Sigmoid colon (tissue), 4 donors: ENCODE measurements around the gene IGF2R.

Experiments used
- CTCF ChIP-seq, 4 experiments: fragments of 450-650 bp in 3 of 4; fragments of 200-600 bp in 1 of 4; IDR thresholded peaks; one replicate each; pipeline ENCODE4 v1.5.1; 2016 to 2019; ENCODE audit warnings: antibody characterized with exemption in 4 of 4, mild to moderate bottlenecking in 3 of 4, moderate library complexity in 2 of 4
- POLR2A ChIP-seq, 2 donors: fragments of 450-650 bp; IDR thresholded peaks; one replicate each; pipeline ENCODE4 v1.6.1; 2016; ENCODE audit warnings: antibody characterized with exemption in 2 of 2, mild to moderate bottlenecking in 2 of 2, moderate library complexity in 2 of 2
- POLR2AphosphoS5 ChIP-seq, 4 donors: sonication (generic); formaldehyde crosslinking; IDR thresholded peaks; one replicate each; pipeline ENCODE4 v1.6.1; 2017; ENCODE audit warnings: antibody characterized with exemption in 4 of 4

DNA sequence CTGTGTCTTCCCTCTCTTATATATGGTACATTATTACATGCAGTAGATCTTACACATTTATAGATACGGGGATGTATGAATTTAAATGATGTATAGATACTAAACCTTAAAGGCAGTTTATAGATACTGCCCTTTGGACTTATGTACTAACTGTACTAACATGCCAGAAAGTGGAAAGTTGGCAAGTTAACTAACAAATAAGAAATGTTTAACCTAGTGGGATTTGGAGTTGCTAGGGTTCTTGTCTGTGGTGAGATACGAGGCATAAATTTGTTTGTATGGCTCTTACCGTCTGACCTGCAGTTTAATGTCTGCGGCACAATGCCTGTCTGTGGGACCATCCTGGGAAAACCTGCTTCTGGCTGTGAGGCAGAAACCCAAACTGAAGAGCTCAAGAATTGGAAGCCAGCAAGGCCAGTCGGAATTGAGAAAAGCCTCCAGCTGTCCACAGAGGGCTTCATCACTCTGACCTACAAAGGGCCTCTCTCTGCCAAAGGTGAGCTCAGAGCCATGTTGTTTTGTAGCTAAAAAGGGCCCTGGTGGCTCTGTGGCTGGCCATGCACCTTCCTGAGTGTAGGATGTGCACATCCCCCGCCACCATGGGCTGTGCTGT is 89.8 kb downstream of the IGF2R start:
- TF ChIP-seq CTCF (IDR thresholded peaks at IDR 0.05) (no peak), POLR2AphosphoS5 (IDR thresholded peaks at IDR 0.05) (no peak), POLR2A (IDR thresholded peaks at IDR 0.05) (no peak)
